ENCODE results near the gene PPIE.
"Not testable (repeated sequence)": the region's sequence is repeated elsewhere in the genome, so short reads cannot be mapped to it uniquely, and the experiment has no call there.

GRCh38 chr1:39777896-39778295 lies 39.2 kb downstream of the PPIE start:
- not testable (repeated sequence) for TF ChIP-seq CTCF, POLR2A, EP300 (IDR thresholded peaks at IDR 0.05)

Measured in sigmoid colon (tissue), 4 donors.